Naive B cell (primary cell): ENCODE data around the gene MGAT1. TPM values are rescaled to one million over a fixed set of nuclear protein-coding genes. Genes with fewer than 3 reads are reported as not detected.

Source experiments
- ATAC-seq, 2 donors: fragments of 150-1000 bp; cut with Tn5 transposase; 2 replicates each; pipeline ENCODE4 v1.10.0; 2021; ENCODE audit warnings: low read depth in 2 of 2, mild to moderate bottlenecking in 2 of 2, moderate library complexity in 2 of 2
- DNase-seq: peaks from one replicate; pipeline ENCODE4 v3.0.0; 2022
- H3K27ac Mint-ChIP-seq, 6 donors: one replicate each; pipeline ENCODE4 v1.8.0; 2020 to 2022; ENCODE audit warnings: mild to moderate bottlenecking in 6 of 6, mixed read lengths in 6 of 6, moderate library complexity in 5 of 6, inconsistent platforms in 2 of 6
- H3K27me3 Mint-ChIP-seq, 3 donors: one replicate each; pipeline ENCODE4 v1.8.0; 2021 to 2022; ENCODE audit warnings: mixed read lengths in 3 of 3, mild to moderate bottlenecking in 1 of 3
- H3K36me3 Mint-ChIP-seq, 2 donors: one replicate each; pipeline ENCODE4 v1.8.0; 2020 to 2022; ENCODE audit warnings: mixed read lengths in 2 of 2, inconsistent platforms in 1 of 2, mild to moderate bottlenecking in 1 of 2
- H3K4me1 Mint-ChIP-seq, 3 donors: one replicate each; pipeline ENCODE4 v1.8.0; 2020 to 2022; ENCODE audit warnings: mixed read lengths in 3 of 3, inconsistent platforms in 1 of 3, mild to moderate bottlenecking in 1 of 3, moderate library complexity in 1 of 3
- H3K4me3 Mint-ChIP-seq, 8 donors: one replicate each; pipeline ENCODE4 v1.8.0; 2020 to 2022; ENCODE audit warnings: mild to moderate bottlenecking in 8 of 8, mixed read lengths in 8 of 8, moderate library complexity in 8 of 8, inconsistent platforms in 2 of 8
- H3K9me3 Mint-ChIP-seq, 7 donors: one replicate each; pipeline ENCODE4 v1.8.0; 2020 to 2022; ENCODE audit warnings: mixed read lengths in 7 of 7, mild to moderate bottlenecking in 5 of 7, inconsistent platforms in 2 of 7, moderate library complexity in 1 of 7
- polyA plus RNA-seq, 6 donors: library from polyadenylated mRNA; unstranded; fragments of 300-500 nt; fragmentation: Illumina TruSeq; gene quantifications; one replicate each; pipeline ENCODE4 v1.2.3, GENCODE V29; 2021; ENCODE audit warnings: low read depth in 6 of 6

The MGAT1 gene
- polyA plus RNA-seq: 100 to 1,000 TPM in 2 of 6 donors, 10 to 100 TPM in 4; 71.9 to 121 (median 84.2) TPM

GRCh38 chr5:180802325-180803180, at the start of gene MGAT1:
Gene MGAT1 (minus strand): TSS chr5:180802806. CDS start chr5:180792971, 9,835 bp downstream.
- Mint-ChIP-seq H3K27me3 (no peaks in the 10 kb centered on the region), H3K36me3 (peaks cover 0 to 11% of the 10 kb centered on the region in 2 donors), H3K4me3 (peak within 1 kb of the TSS; percentile 74 to 99 (median 98)), H3K4me1 (peaks cover 73 to 84% (median 82%) of the 10 kb centered on the region in 3 donors), H3K9me3 (peaks cover 0 to 4% (median 0%) of the 10 kb centered on the region in 7 donors), H3K27ac (peak within 1 kb of the TSS; percentile 90 to 98 (median 96))
- peak; percentile 55 to 57 for ATAC-seq
- DNase-seq: peak; percentile 71

GRCh38 chr5:180850434-180851078, 48.0 kb upstream of the MGAT1 start:
- Mint-ChIP-seq H3K27me3 (no peaks in the 10 kb centered on the region), H3K36me3 (peaks cover 39 to 40% of the 10 kb centered on the region in 2 donors), H3K27ac (peak overlapping the region in 1 of 6 donors; percentile 21), H3K9me3 (peaks cover 5 to 22% (median 8%) of the 10 kb centered on the region in 7 donors), H3K4me1 (peaks cover 0 to 31% (median 26%) of the 10 kb centered on the region in 3 donors), H3K4me3 (no peak overlapping the region)
- no peak for DNase-seq
- no peak for ATAC-seq

- no peaks in the 10 kb centered on the region for H3K27me3 Mint-ChIP-seq
- ATAC-seq (no peak), DNase-seq (no peak)
- peaks cover 34 to 40% of the 10 kb centered on the region in 2 donors for H3K36me3 Mint-ChIP-seq
- H3K4me3 Mint-ChIP-seq: no peak overlapping the region
- H3K4me1 Mint-ChIP-seq: peaks cover 0 to 27% (median 22%) of the 10 kb centered on the region in 3 donors
- H3K27ac Mint-ChIP-seq: no peak overlapping the region
- H3K9me3 Mint-ChIP-seq: peaks cover 5 to 22% (median 8%) of the 10 kb centered on the region in 7 donors
These were observed 47.2 kb upstream of the MGAT1 start for GRCh38 chr5:180849827-180850226.

- peaks cover 5 to 22% (median 8%) of the 10 kb centered on the region in 7 donors for H3K9me3 Mint-ChIP-seq
- H3K27ac Mint-ChIP-seq: no peak overlapping the region
- H3K36me3 Mint-ChIP-seq: peaks cover 34 to 40% of the 10 kb centered on the region in 2 donors
- peaks cover 0 to 23% (median 13%) of the 10 kb centered on the region in 3 donors for H3K4me1 Mint-ChIP-seq
- H3K27me3 Mint-ChIP-seq: no peaks in the 10 kb centered on the region
- H3K4me3 Mint-ChIP-seq: no peak overlapping the region
- no peak for DNase-seq
- ATAC-seq: no peak
These were observed 46.3 kb upstream of the MGAT1 start for GRCh38 chr5:180848878-180849277.

- Mint-ChIP-seq H3K4me1 (peaks cover 0 to 19% (median 9%) of the 10 kb centered on the region in 3 donors), H3K27ac (peak overlapping the region in 1 of 6 donors; percentile 2), H3K9me3 (peaks cover 5 to 22% (median 8%) of the 10 kb centered on the region in 7 donors), H3K4me3 (no peak overlapping the region), H3K36me3 (peaks cover 34 to 40% of the 10 kb centered on the region in 2 donors), H3K27me3 (no peaks in the 10 kb centered on the region)
- DNase-seq (no peak), ATAC-seq (no peak)
These were observed 45.7 kb upstream of the MGAT1 start for GRCh38 chr5:180848265-180848664.

GRCh38 chr5:180847026-180847425, 44.4 kb upstream of the MGAT1 start:
- DNase-seq (no peak), ATAC-seq (no peak)
- H3K36me3 Mint-ChIP-seq: peaks cover 33% of the 10 kb centered on the region in 2 donors
- H3K4me1 Mint-ChIP-seq: peaks cover 0 to 15% (median 0%) of the 10 kb centered on the region in 3 donors
- no peaks in the 10 kb centered on the region for H3K27me3 Mint-ChIP-seq
- H3K4me3 Mint-ChIP-seq: peak overlapping the region in 1 of 8 donors; percentile 65
- H3K9me3 Mint-ChIP-seq: peaks cover 6 to 22% (median 8%) of the 10 kb centered on the region in 7 donors
- peak overlapping the region in 1 of 6 donors; percentile 70 for H3K27ac Mint-ChIP-seq

- peaks cover 0 to 9% (median 0%) of the 10 kb centered on the region in 3 donors for H3K4me1 Mint-ChIP-seq
- ATAC-seq: no peak
- peaks cover 11 to 17% of the 10 kb centered on the region in 2 donors for H3K36me3 Mint-ChIP-seq
- no peak overlapping the region for H3K27ac Mint-ChIP-seq
- H3K27me3 Mint-ChIP-seq: no peaks in the 10 kb centered on the region
- no peak for DNase-seq
- H3K4me3 Mint-ChIP-seq: no peak overlapping the region
- peaks cover 0 to 8% (median 3%) of the 10 kb centered on the region in 7 donors for H3K9me3 Mint-ChIP-seq
These were observed 42.3 kb upstream of the MGAT1 start for GRCh38 chr5:180844858-180845257.

GRCh38 chr5:180844432-180844831, 41.8 kb upstream of the MGAT1 start:
- Mint-ChIP-seq H3K27me3 (no peaks in the 10 kb centered on the region), H3K36me3 (peaks cover 8 to 14% of the 10 kb centered on the region in 2 donors), H3K27ac (peak overlapping the region in 1 of 6 donors; percentile 50), H3K4me1 (peaks cover 0 to 9% (median 0%) of the 10 kb centered on the region in 3 donors), H3K9me3 (peaks cover 0 to 5% (median 3%) of the 10 kb centered on the region in 7 donors), H3K4me3 (no peak overlapping the region)
- ATAC-seq: no peak
- DNase-seq: no peak

GRCh38 chr5:180839935-180840334, 37.3 kb upstream of the MGAT1 start:
- no peak overlapping the region for H3K27ac Mint-ChIP-seq
- H3K9me3 Mint-ChIP-seq: peaks cover 0 to 4% (median 2%) of the 10 kb centered on the region in 7 donors
- no peaks in the 10 kb centered on the region for H3K27me3 Mint-ChIP-seq
- peaks cover 0 to 6% (median 0%) of the 10 kb centered on the region in 3 donors for H3K4me1 Mint-ChIP-seq
- ATAC-seq: no peak
- no peak for DNase-seq
- no peak overlapping the region for H3K4me3 Mint-ChIP-seq
- no peaks in the 10 kb centered on the region for H3K36me3 Mint-ChIP-seq

GRCh38 chr5:180839227-180839626, 36.6 kb upstream of the MGAT1 start:
- no peak for DNase-seq
- peak overlapping the region in 1 of 8 donors; percentile 5 for H3K4me3 Mint-ChIP-seq
- ATAC-seq: no peak
- H3K4me1 Mint-ChIP-seq: peaks cover 3 to 12% (median 6%) of the 10 kb centered on the region in 3 donors
- peaks cover 0 to 4% (median 2%) of the 10 kb centered on the region in 7 donors for H3K9me3 Mint-ChIP-seq
- no peak overlapping the region for H3K27ac Mint-ChIP-seq
- no peaks in the 10 kb centered on the region for H3K36me3 Mint-ChIP-seq
- no peaks in the 10 kb centered on the region for H3K27me3 Mint-ChIP-seq

- Mint-ChIP-seq H3K36me3 (no peaks in the 10 kb centered on the region), H3K4me3 (peak overlapping the region in 1 of 8 donors; percentile 43), H3K9me3 (peaks cover 0 to 4% (median 2%) of the 10 kb centered on the region in 7 donors), H3K27me3 (no peaks in the 10 kb centered on the region), H3K27ac (no peak overlapping the region), H3K4me1 (peaks cover 13 to 27% (median 19%) of the 10 kb centered on the region in 3 donors)
- ATAC-seq (no peak), DNase-seq (no peak)
These were observed 34.9 kb upstream of the MGAT1 start for GRCh38 chr5:180837478-180837877.

GRCh38 chr5:180832638-180833068, 30.0 kb upstream of the MGAT1 start:
- Mint-ChIP-seq H3K27ac (peak overlapping the region; percentile 86 to 97 (median 95)), H3K4me1 (peaks cover 37 to 51% (median 48%) of the 10 kb centered on the region in 3 donors), H3K36me3 (peaks cover 11 to 15% of the 10 kb centered on the region in 2 donors)

More at GRCh38 chr5:180832638-180833068, 30.0 kb upstream of the MGAT1 start:
- no peaks in the 10 kb centered on the region for H3K27me3 Mint-ChIP-seq
- peak overlapping the region; percentile 88 to 99 (median 98) for H3K4me3 Mint-ChIP-seq
- peaks cover 0 to 7% (median 2%) of the 10 kb centered on the region in 7 donors for H3K9me3 Mint-ChIP-seq
- peak; percentile 62 for DNase-seq
- peak; percentile 61 to 68 for ATAC-seq
